Smooth muscle cell (in vitro differentiated cells): ENCODE data around the gene PAPPA. TPM values are rescaled to one million over a fixed set of nuclear protein-coding genes. Genes with fewer than 3 reads are reported as not detected.

Source experiments
- DNase-seq: peaks from one replicate; lab custom pipeline; 2025; ENCODE audit not compliant: unreplicated experiment; lab: John Stamatoyannopoulos, UW
- H2AFZ ChIP-seq: fragments of 200-600 bp; sonication (generic); 2 replicates; pipeline ENCODE4 v1.6.0; 2016; ENCODE audit warnings: antibody characterized with exemption, low read depth, mild to moderate bottlenecking
- H3F3A ChIP-seq: fragments of 200-600 bp; sonication (generic); 2 replicates; pipeline ENCODE4 v1.6.0; 2017; ENCODE audit warnings: antibody characterized with exemption, low read depth
- H3K27ac ChIP-seq: fragments of 200-600 bp; sonication (generic); 2 replicates; pipeline ENCODE4 v1.5.1; 2016; ENCODE audit warnings: low read depth, mild to moderate bottlenecking
- H3K27me3 ChIP-seq: fragments of 200-600 bp; sonication (generic); 2 replicates; pipeline ENCODE4 v1.6.1; 2016; ENCODE audit warnings: low read depth, mild to moderate bottlenecking
- H3K36me3 ChIP-seq: fragments of 200-600 bp; sonication (generic); 2 replicates; pipeline ENCODE4 v1.5.1; 2016; ENCODE audit warnings: low read depth
- H3K4me1 ChIP-seq: fragments of 200-600 bp; sonication (generic); 2 replicates; pipeline ENCODE4 v1.5.1; 2016; ENCODE audit warnings: low read depth
- H3K4me2 ChIP-seq: fragments of 200-600 bp; sonication (generic); 2 replicates; pipeline ENCODE4 v1.6.0; 2016; ENCODE audit warnings: mild to moderate bottlenecking
- H3K4me3 ChIP-seq: fragments of 200-600 bp; sonication (generic); 2 replicates; pipeline ENCODE4 v1.5.1; 2016; ENCODE audit warnings: mild to moderate bottlenecking
- H3K79me2 ChIP-seq: fragments of 200-600 bp; sonication (generic); 2 replicates; pipeline ENCODE4 v1.6.0; 2016; ENCODE audit warnings: low read depth, mild to moderate bottlenecking
- H3K9ac ChIP-seq: fragments of 200-600 bp; sonication (generic); 2 replicates; pipeline ENCODE4 v1.6.0; 2016; ENCODE audit warnings: low read depth
- H3K9me3 ChIP-seq: fragments of 200-600 bp; sonication (generic); replicated peaks from 2 replicates; pipeline ENCODE4 v1.5.1; 2016; ENCODE audit warnings: low read depth
- H4K20me1 ChIP-seq: fragments of 200-600 bp; sonication (generic); 2 replicates; pipeline ENCODE4 v1.6.0; 2016; ENCODE audit warnings: low read depth
- CTCF ChIP-seq: fragments of 200-600 bp; sonication (generic); IDR thresholded peaks from 2 replicates; pipeline ENCODE4 v1.5.1; 2017; ENCODE audit warnings: borderline replicate concordance, mild to moderate bottlenecking, antibody characterized with exemption; ENCODE audit not compliant: insufficient read depth, poor library complexity, severe bottlenecking
- WGBS: methylation state at CpG from one replicate; pipeline ENCODE4 v1.1.7; 2016; ENCODE audit warnings: low lambda C conversion rate; 5-methylcytosine and 5-hydroxymethylcytosine counted together
- polyA plus RNA-seq: library from polyadenylated mRNA; unstranded; fragments of >200 nt; fragmentation: Nextera tagmentation; extraction: Ambion mirVana; gene quantifications from 2 replicates; pipeline ENCODE4 v1.2.1, GENCODE V29; 2016
- total RNA-seq: library from RNA; depleted of rRNA; stranded (reverse); fragments of >200 nt; gene quantifications from 2 replicates; pipeline ENCODE4 v1.2.3, GENCODE V29; 2014

Gene PAPPA
- total RNA-seq (99.2 and 114 TPM in 2 replicates), polyA plus RNA-seq (27.7 and 31.5 TPM in 2 replicates)

- WGBS = 2% methylated on average over 20 of the region's 41 CpGs
- H3K9ac ChIP-seq = peak within 1 kb of the TSS; percentile 91
- peaks cover 35% of the 10 kb centered on the region for H3K4me1 ChIP-seq
- H2AFZ ChIP-seq = no peak within 1 kb of the TSS
- H3F3A ChIP-seq = peaks cover 17% of the 10 kb centered on the region
- no peaks in the 10 kb centered on the region for H3K27me3 ChIP-seq
- no peak for TF ChIP-seq CTCF
- H3K4me2 ChIP-seq = peak within 1 kb of the TSS; percentile 99
- H3K36me3 ChIP-seq = no peaks in the 10 kb centered on the region
- peak within 1 kb of the TSS; percentile 98 for H3K27ac ChIP-seq
- H3K9me3 ChIP-seq = no peaks in the 10 kb centered on the region
- no peak for DNase-seq
- H3K79me2 ChIP-seq = peaks cover 37% of the 10 kb centered on the region
- H3K4me3 ChIP-seq = peak within 1 kb of the TSS; percentile 78
- peaks cover 6% of the 10 kb centered on the region for H4K20me1 ChIP-seq
These were observed at the start of gene PAPPA for GRCh38 chr9:116153765-116154333. Gene PAPPA (plus strand): TSS chr9:116153791. CDS start chr9:116154173, 382 bp downstream.

GRCh38 chr9:116103976-116104820 is 49.4 kb upstream of the PAPPA start:
- TF ChIP-seq CTCF = no peak
- H3K4me3 ChIP-seq = no peak overlapping the region
- peak overlapping the region; percentile 35 for H3K9ac ChIP-seq
- no peaks in the 10 kb centered on the region for H3K27me3 ChIP-seq
- no peaks in the 10 kb centered on the region for H3K79me2 ChIP-seq
- no peak overlapping the region for H2AFZ ChIP-seq
- H3F3A ChIP-seq = peaks cover 14% of the 10 kb centered on the region
- 33% methylated on average over 2 of the region's 2 CpGs for WGBS
- no peaks in the 10 kb centered on the region for H3K36me3 ChIP-seq
- no peak for DNase-seq
- peak overlapping the region; percentile 93 for H3K27ac ChIP-seq
- H3K4me2 ChIP-seq = peak overlapping the region; percentile 32
- H3K9me3 ChIP-seq = no peaks in the 10 kb centered on the region
- no peaks in the 10 kb centered on the region for H4K20me1 ChIP-seq
- peaks cover 4% of the 10 kb centered on the region for H3K4me1 ChIP-seq

- peak; percentile 31 for TF ChIP-seq CTCF
- H3K79me2 ChIP-seq = no peaks in the 10 kb centered on the region
- no peak overlapping the region for H3K4me2 ChIP-seq
- no peak for DNase-seq
- H2AFZ ChIP-seq = no peak overlapping the region
- WGBS = 100% methylated on average over 1 of the region's 1 CpG
- no peaks in the 10 kb centered on the region for H3K36me3 ChIP-seq
- H3K4me1 ChIP-seq = no peaks in the 10 kb centered on the region
- no peaks in the 10 kb centered on the region for H3F3A ChIP-seq
- no peak overlapping the region for H3K27ac ChIP-seq
- H3K9me3 ChIP-seq = no peaks in the 10 kb centered on the region
- no peaks in the 10 kb centered on the region for H3K27me3 ChIP-seq
- H3K4me3 ChIP-seq = no peak overlapping the region
- H4K20me1 ChIP-seq = no peaks in the 10 kb centered on the region
- H3K9ac ChIP-seq = no peak overlapping the region
These were observed 41.4 kb upstream of the PAPPA start for GRCh38 chr9:116112236-116112635.
